Measurements from ENCODE around the gene C14orf180. TPM values are rescaled to one million over a fixed set of nuclear protein-coding genes. Genes with fewer than 3 reads are reported as not detected.

Gene C14orf180
- total and polyA plus RNA-seq, 2 donors (not counting 1 experiment from before 2014, with no cell fraction given) = not detected

- Histone ChIP-seq H3K27ac (ENCODE audit: insufficient read depth, low read length) (no peak overlapping the region), H3K36me3 (ENCODE audit: control insufficient read depth, insufficient read depth, low read length) (no peaks in the 10 kb centered on the region), H2AFZ (ENCODE audit: low read length) (no peak overlapping the region), H3K27me3 (ENCODE audit: control insufficient read depth, insufficient read depth, low read length) (no peaks in the 10 kb centered on the region), H3K79me2 (ENCODE audit: control insufficient read depth, insufficient read depth, low read length) (no peaks in the 10 kb centered on the region), H3K4me3 (replicated peaks in 1 of 4; ENCODE audit: control extremely low read depth in 1 of 4, insufficient read depth in 1 of 4, low read depth in 3 of 4, low read length in 4 of 4) (no peak overlapping the region), H3K9ac (ENCODE audit: insufficient read depth, low read length) (no peak overlapping the region), H3K9me3 (ENCODE audit: control insufficient read depth, insufficient read depth, low read depth, low read length) (no peaks in the 10 kb centered on the region), H4K20me1 (ENCODE audit: control insufficient read depth, extremely low read depth, insufficient read depth, low read length) (no peaks in the 10 kb centered on the region), H3K4me1 (ENCODE audit: control insufficient read depth, extremely low read depth, insufficient read depth, low read length) (no peaks in the 10 kb centered on the region), H3K4me2 (ENCODE audit: extremely low read depth, insufficient read depth, low read length) (no peak overlapping the region)
- no peak for DNase-seq (ENCODE audit: low read depth in 2 of 2)
- TF ChIP-seq EZH2 (IDR thresholded peaks at IDR 0.05; ENCODE audit: low read length, missing control alignments) = no peak
- TF ChIP-seq, protein P1, sequence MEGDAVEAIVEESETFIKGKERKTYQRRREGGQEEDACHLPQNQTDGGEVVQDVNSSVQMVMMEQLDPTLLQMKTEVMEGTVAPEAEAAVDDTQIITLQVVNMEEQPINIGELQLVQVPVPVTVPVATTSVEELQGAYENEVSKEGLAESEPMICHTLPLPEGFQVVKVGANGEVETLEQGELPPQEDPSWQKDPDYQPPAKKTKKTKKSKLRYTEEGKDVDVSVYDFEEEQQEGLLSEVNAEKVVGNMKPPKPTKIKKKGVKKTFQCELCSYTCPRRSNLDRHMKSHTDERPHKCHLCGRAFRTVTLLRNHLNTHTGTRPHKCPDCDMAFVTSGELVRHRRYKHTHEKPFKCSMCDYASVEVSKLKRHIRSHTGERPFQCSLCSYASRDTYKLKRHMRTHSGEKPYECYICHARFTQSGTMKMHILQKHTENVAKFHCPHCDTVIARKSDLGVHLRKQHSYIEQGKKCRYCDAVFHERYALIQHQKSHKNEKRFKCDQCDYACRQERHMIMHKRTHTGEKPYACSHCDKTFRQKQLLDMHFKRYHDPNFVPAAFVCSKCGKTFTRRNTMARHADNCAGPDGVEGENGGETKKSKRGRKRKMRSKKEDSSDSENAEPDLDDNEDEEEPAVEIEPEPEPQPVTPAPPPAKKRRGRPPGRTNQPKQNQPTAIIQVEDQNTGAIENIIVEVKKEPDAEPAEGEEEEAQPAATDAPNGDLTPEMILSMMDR (conservative IDR thresholded peaks at IDR 0.05 in 1 of 2, IDR thresholded peaks at IDR 0.05 in 1 of 2; ENCODE audit: low read depth in 1 of 2, low read length in 2 of 2) = no peak
Observed at GRCh38 chr14:104555430-104556255, 23.9 kb upstream of the C14orf180 start.

- H3K4me2 ChIP-seq (ENCODE audit: extremely low read depth, insufficient read depth, low read length) = no peak overlapping the region
- no peaks in the 10 kb centered on the region for H3K27me3 ChIP-seq (ENCODE audit: control insufficient read depth, insufficient read depth, low read length)
- H3K4me3 ChIP-seq (replicated peaks in 1 of 4; ENCODE audit: control extremely low read depth in 1 of 4, insufficient read depth in 1 of 4, low read depth in 3 of 4, low read length in 4 of 4) = no peak overlapping the region
- no peak for TF ChIP-seq EZH2 (IDR thresholded peaks at IDR 0.05; ENCODE audit: low read length, missing control alignments)
- TF ChIP-seq, protein P1 (conservative IDR thresholded peaks at IDR 0.05 in 1 of 2, IDR thresholded peaks at IDR 0.05 in 1 of 2; ENCODE audit: low read depth in 1 of 2, low read length in 2 of 2) = no peak
- H3K9ac ChIP-seq (ENCODE audit: insufficient read depth, low read length) = no peak overlapping the region
- no peaks in the 10 kb centered on the region for H3K4me1 ChIP-seq (ENCODE audit: control insufficient read depth, extremely low read depth, insufficient read depth, low read length)
- H2AFZ ChIP-seq (ENCODE audit: low read length) = no peak overlapping the region
- H3K27ac ChIP-seq (ENCODE audit: insufficient read depth, low read length) = no peak overlapping the region
- no peaks in the 10 kb centered on the region for H4K20me1 ChIP-seq (ENCODE audit: control insufficient read depth, extremely low read depth, insufficient read depth, low read length)
- no peaks in the 10 kb centered on the region for H3K79me2 ChIP-seq (ENCODE audit: control insufficient read depth, insufficient read depth, low read length)
- no peaks in the 10 kb centered on the region for H3K9me3 ChIP-seq (ENCODE audit: control insufficient read depth, insufficient read depth, low read depth, low read length)
- no peaks in the 10 kb centered on the region for H3K36me3 ChIP-seq (ENCODE audit: control insufficient read depth, insufficient read depth, low read length)
- DNase-seq (ENCODE audit: low read depth in 2 of 2) = no peak
Observed at GRCh38 chr14:104556256-104557021, 23.1 kb upstream of the C14orf180 start.

GRCh38 chr14:104557086-104557485 is 22.5 kb upstream of the C14orf180 start:
- no peak overlapping the region for H2AFZ ChIP-seq (ENCODE audit: low read length)
- no peaks in the 10 kb centered on the region for H4K20me1 ChIP-seq (ENCODE audit: control insufficient read depth, extremely low read depth, insufficient read depth, low read length)
- DNase-seq (ENCODE audit: low read depth in 2 of 2) = no peak
- no peaks in the 10 kb centered on the region for H3K36me3 ChIP-seq (ENCODE audit: control insufficient read depth, insufficient read depth, low read length)
- H3K27ac ChIP-seq (ENCODE audit: insufficient read depth, low read length) = no peak overlapping the region
- no peaks in the 10 kb centered on the region for H3K4me1 ChIP-seq (ENCODE audit: control insufficient read depth, extremely low read depth, insufficient read depth, low read length)
- H3K9ac ChIP-seq (ENCODE audit: insufficient read depth, low read length) = no peak overlapping the region
- no peaks in the 10 kb centered on the region for H3K9me3 ChIP-seq (ENCODE audit: control insufficient read depth, insufficient read depth, low read depth, low read length)
- H3K27me3 ChIP-seq (ENCODE audit: control insufficient read depth, insufficient read depth, low read length) = no peaks in the 10 kb centered on the region
- no peak overlapping the region for H3K4me2 ChIP-seq (ENCODE audit: extremely low read depth, insufficient read depth, low read length)
- no peak for TF ChIP-seq EZH2 (IDR thresholded peaks at IDR 0.05; ENCODE audit: low read length, missing control alignments)
- TF ChIP-seq, protein P1 (conservative IDR thresholded peaks at IDR 0.05 in 1 of 2, IDR thresholded peaks at IDR 0.05 in 1 of 2; ENCODE audit: low read depth in 1 of 2, low read length in 2 of 2) = no peak
- H3K4me3 ChIP-seq (replicated peaks in 1 of 4; ENCODE audit: control extremely low read depth in 1 of 4, insufficient read depth in 1 of 4, low read depth in 3 of 4, low read length in 4 of 4) = no peak overlapping the region
- no peaks in the 10 kb centered on the region for H3K79me2 ChIP-seq (ENCODE audit: control insufficient read depth, insufficient read depth, low read length)
